GM12878 (cell line): ENCODE results near the gene NELFB. TPM values are rescaled to one million over a fixed set of nuclear protein-coding genes. Genes with fewer than 3 reads are reported as not detected.

ENCODE experiments used
- BCL3 ChIP-seq: IDR thresholded peaks from 2 replicates; pipeline ENCODE4 v1.6.1; 2011; ENCODE audit warnings: borderline replicate concordance, low read depth, mild to moderate bottlenecking, moderate library complexity, low read length; ENCODE audit not compliant: insufficient read depth, poor library complexity, severe bottlenecking
- BCLAF1 ChIP-seq: fragments of 450-650 bp; IDR thresholded peaks from 2 replicates; pipeline ENCODE4 v1.6.1; 2017; ENCODE audit warnings: antibody characterized with exemption, mild to moderate bottlenecking, moderate library complexity
- CREB1 ChIP-seq: IDR thresholded peaks from 2 replicates; pipeline ENCODE4 v1.6.1; 2012; ENCODE audit warnings: low read depth, mild to moderate bottlenecking, inconsistent platforms
- DPF2 ChIP-seq: fragments of 450-650 bp; IDR thresholded peaks from 2 replicates; pipeline ENCODE4 v1.6.1; 2017; ENCODE audit warnings: mild to moderate bottlenecking
- E2F4 ChIP-seq: IDR thresholded peaks from 2 replicates; pipeline ENCODE4 v1.6.1; 2012; ENCODE audit warnings: low read depth, low read length, improper control_type of control experiment
- IKZF1 ChIP-seq: fragments of 450-650 bp; conservative IDR thresholded peaks from 2 replicates; pipeline ENCODE4 v1.6.1; 2017; ENCODE audit warnings: antibody characterized with exemption, mild to moderate bottlenecking
- NBN ChIP-seq: fragments of 450-650 bp; IDR thresholded peaks from 2 replicates; pipeline ENCODE4 v1.6.1; 2016
- NKRF ChIP-seq: fragments of 450-650 bp; conservative IDR thresholded peaks from 2 replicates; pipeline ENCODE4 v1.6.1; 2017; ENCODE audit warnings: mild to moderate bottlenecking, moderate library complexity
- NR2F1 ChIP-seq: fragments of 450-650 bp; conservative IDR thresholded peaks from 2 replicates; pipeline ENCODE4 v1.6.1; 2017; ENCODE audit warnings: mild to moderate bottlenecking
- POLR2AphosphoS2 ChIP-seq: IDR thresholded peaks from 2 replicates; pipeline ENCODE4 v1.6.1; 2011; ENCODE audit warnings: low read depth, mild to moderate bottlenecking, low read length, improper control_type of control experiment, moderate library complexity
- RB1 ChIP-seq: fragments of 450-650 bp; formaldehyde crosslinking; IDR thresholded peaks from 2 replicates; pipeline ENCODE4 v1.6.1; 2017; ENCODE audit warnings: mild to moderate bottlenecking, borderline replicate concordance
- STAT1 ChIP-seq: fragments of 450-650 bp; conservative IDR thresholded peaks from 2 replicates; pipeline ENCODE4 v1.6.1; 2014; ENCODE audit warnings: antibody characterized with exemption, mild to moderate bottlenecking
- ZBED1 ChIP-seq: IDR thresholded peaks from 2 replicates; pipeline ENCODE4 v1.6.1; 2016; ENCODE audit warnings: borderline replicate concordance
- ZNF592 ChIP-seq: fragments of 450-650 bp; IDR thresholded peaks from 2 replicates; pipeline ENCODE4 v1.6.1; 2017; ENCODE audit warnings: mild to moderate bottlenecking, moderate library complexity
- polyA plus RNA-seq, 11 experiments: library from polyadenylated mRNA; depleted of rRNA in 4 of 11; unstranded in 6 of 11; stranded (reverse) in 5 of 11; fragments of >200 nt; fragmentation: Nextera tagmentation in 4 of 11; fragmentation: Illumina TruSeq in 1 of 11; extraction: Ambion mirVana in 4 of 11; extraction: Trizol in 1 of 11; gene quantifications; 1 replicate in 1 of 11; 2 replicates in 10 of 11; pipeline versions ENCODE4 v1.2.1 to v1.2.3, GENCODE V29; 2011 to 2016; ENCODE audit warnings: inconsistent platforms in 2 of 11, missing spikeins in 2 of 11, low read depth in 1 of 11
- total RNA-seq, 4 experiments: library from RNA; depleted of rRNA in 3 of 4; stranded (reverse); fragments of >200 nt in 3 of 4; fragmentation: Illumina TruSeq in 1 of 4; extraction: Trizol in 1 of 4; gene quantifications; 2 replicates each; pipeline versions ENCODE4 v1.2.1 to v1.2.3, GENCODE V29; 2013 to 2021
- TF ChIP-seq, protein P1 (sequence below): fragments of 450-650 bp; IDR thresholded peaks from 2 replicates; pipeline ENCODE4 v1.6.1; 2018; ENCODE audit warnings: borderline replicate concordance, mild to moderate bottlenecking; ENCODE audit not compliant: partially characterized antibody

The NELFB gene
- total and polyA plus RNA-seq, 10 of the 15 experiments (the other 5 are each of a cell fraction or from before 2014, with no cell fraction given), result 0.19 to 63.4 (median 30.9) TPM

DNA sequence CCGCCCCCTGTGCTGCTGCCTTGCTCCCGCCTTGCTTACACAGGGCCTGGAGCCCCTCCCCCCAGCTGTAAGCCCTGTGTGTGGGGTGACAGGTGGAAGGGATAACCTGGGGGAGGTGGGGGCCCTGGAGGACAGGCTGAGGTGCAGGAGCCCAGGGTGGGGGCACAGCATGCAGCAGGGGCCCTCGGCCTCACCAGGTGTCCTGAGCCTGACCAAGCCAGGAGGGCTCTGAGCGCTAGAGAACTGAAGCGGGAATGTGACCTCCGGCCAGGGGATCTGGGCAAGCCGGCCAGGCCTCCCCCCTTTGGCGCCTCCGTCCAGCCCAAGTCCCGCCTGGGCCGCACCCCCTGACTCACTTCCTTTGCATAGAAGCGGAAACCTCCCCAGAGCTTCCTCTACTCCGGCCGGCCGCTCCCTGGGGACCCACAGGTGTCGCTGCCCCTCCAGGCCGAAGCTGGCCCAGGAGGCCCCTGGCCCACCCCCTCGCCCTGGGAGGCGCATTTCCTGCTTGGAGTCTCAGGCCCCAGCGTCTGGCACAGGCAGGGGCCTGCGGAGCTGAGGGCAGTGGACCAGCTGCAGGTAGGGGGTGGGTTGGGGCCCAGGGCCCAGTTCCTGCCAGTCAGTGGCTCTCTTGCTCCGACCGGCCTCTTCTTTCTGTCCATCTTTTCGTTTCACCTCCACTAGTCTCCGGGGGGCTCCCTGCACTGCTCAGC lies 22.4 kb downstream of the NELFB start, which contains the start of gene TOR4A (continued):
- TF ChIP-seq, protein P1, sequence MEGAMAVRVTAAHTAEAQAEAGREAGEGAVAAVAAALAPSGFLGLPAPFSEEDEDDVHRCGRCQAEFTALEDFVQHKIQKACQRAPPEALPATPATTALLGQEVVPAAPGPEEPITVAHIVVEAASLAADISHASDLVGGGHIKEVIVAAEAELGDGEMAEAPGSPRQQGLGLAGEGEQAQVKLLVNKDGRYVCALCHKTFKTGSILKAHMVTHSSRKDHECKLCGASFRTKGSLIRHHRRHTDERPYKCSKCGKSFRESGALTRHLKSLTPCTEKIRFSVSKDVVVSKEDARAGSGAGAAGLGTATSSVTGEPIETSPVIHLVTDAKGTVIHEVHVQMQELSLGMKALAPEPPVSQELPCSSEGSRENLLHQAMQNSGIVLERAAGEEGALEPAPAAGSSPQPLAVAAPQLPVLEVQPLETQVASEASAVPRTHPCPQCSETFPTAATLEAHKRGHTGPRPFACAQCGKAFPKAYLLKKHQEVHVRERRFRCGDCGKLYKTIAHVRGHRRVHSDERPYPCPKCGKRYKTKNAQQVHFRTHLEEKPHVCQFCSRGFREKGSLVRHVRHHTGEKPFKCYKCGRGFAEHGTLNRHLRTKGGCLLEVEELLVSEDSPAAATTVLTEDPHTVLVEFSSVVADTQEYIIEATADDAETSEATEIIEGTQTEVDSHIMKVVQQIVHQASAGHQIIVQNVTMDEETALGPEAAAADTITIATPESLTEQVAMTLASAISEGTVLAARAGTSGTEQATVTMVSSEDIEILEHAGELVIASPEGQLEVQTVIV, result peak; percentile 16
- TF ChIP-seq NR2F1, result peak; percentile 68
- no peak for TF ChIP-seq E2F4
- TF ChIP-seq IKZF1, result peak; percentile 84
- 0 out of 2 replicates have a peak, but pooled peaks have one; percentile 30 for TF ChIP-seq NBN
- TF ChIP-seq ZNF592, result no peak
- TF ChIP-seq BCL3, result no peak
- no peak for TF ChIP-seq CREB1
- 0 out of 2 replicates have a peak, but pooled peaks have one; percentile 52 for TF ChIP-seq RB1
- peak; percentile 46 for TF ChIP-seq DPF2
- no peak for TF ChIP-seq ZBED1
- TF ChIP-seq POLR2AphosphoS2, result no peak
- TF ChIP-seq STAT1, result no peak
- peak; percentile 53; the same call in 1 of the 2 replicates for TF ChIP-seq NKRF
- no peak for TF ChIP-seq BCLAF1
